Kidney glomerular epithelial cell (primary cell): ENCODE results near the gene C1orf116.

Experiments used
- DNase-seq: peaks from one replicate; lab custom pipeline; 2025; lab: John Stamatoyannopoulos, UW

Gene C1orf116

GRCh38 chr1:206992790-206993189, 39.8 kb downstream of the C1orf116 start:
- no peak for DNase-seq

- DNase-seq = no peak
Measured at GRCh38 chr1:206987873-206988272, 44.7 kb downstream of the C1orf116 start.

- DNase-seq = no peak
Measured at GRCh38 chr1:206986885-206987284, 45.7 kb downstream of the C1orf116 start.

GRCh38 chr1:206986402-206986801, 46.2 kb downstream of the C1orf116 start:
- no peak for DNase-seq

- DNase-seq = no peak
Measured at GRCh38 chr1:206985162-206985749, 47.3 kb downstream of the C1orf116 start.

GRCh38 chr1:206982216-206982615, 50.3 kb downstream of the C1orf116 start:
- DNase-seq = peak; percentile 40

GRCh38 chr1:206979379-206980043, 53.0 kb downstream of the C1orf116 start:
- peak; percentile 22 for DNase-seq

- no peak for DNase-seq
Measured at GRCh38 chr1:206978259-206978658, 54.3 kb downstream of the C1orf116 start.

- DNase-seq = peak; percentile 7
Measured at GRCh38 chr1:206975306-206975705, 57.2 kb downstream of the C1orf116 start.

GRCh38 chr1:206974140-206974539, 58.4 kb downstream of the C1orf116 start:
- no peak for DNase-seq

- DNase-seq = no peak
Measured at GRCh38 chr1:206972728-206973127, 59.8 kb downstream of the C1orf116 start.

- no peak for DNase-seq
Measured at GRCh38 chr1:206971029-206971655, 61.4 kb downstream of the C1orf116 start.

- no peak for DNase-seq
Measured at GRCh38 chr1:206970446-206970845, 62.1 kb downstream of the C1orf116 start, which contains the start of gene FCAMR. TSS of gene FCAMR (minus strand) at chr1:206970460. CDS start at chr1:206970125, 335 bp downstream.

GRCh38 chr1:206969090-206969489, 63.5 kb downstream of the C1orf116 start:
- no peak for DNase-seq
